ENCODE data around the gene PMVK. TPM values are rescaled to one million over a fixed set of nuclear protein-coding genes. Genes with fewer than 3 reads are reported as not detected.

The PMVK gene
- total RNA-seq, 1 experiment from 2014 or later: 27.1 TPM

DNA sequence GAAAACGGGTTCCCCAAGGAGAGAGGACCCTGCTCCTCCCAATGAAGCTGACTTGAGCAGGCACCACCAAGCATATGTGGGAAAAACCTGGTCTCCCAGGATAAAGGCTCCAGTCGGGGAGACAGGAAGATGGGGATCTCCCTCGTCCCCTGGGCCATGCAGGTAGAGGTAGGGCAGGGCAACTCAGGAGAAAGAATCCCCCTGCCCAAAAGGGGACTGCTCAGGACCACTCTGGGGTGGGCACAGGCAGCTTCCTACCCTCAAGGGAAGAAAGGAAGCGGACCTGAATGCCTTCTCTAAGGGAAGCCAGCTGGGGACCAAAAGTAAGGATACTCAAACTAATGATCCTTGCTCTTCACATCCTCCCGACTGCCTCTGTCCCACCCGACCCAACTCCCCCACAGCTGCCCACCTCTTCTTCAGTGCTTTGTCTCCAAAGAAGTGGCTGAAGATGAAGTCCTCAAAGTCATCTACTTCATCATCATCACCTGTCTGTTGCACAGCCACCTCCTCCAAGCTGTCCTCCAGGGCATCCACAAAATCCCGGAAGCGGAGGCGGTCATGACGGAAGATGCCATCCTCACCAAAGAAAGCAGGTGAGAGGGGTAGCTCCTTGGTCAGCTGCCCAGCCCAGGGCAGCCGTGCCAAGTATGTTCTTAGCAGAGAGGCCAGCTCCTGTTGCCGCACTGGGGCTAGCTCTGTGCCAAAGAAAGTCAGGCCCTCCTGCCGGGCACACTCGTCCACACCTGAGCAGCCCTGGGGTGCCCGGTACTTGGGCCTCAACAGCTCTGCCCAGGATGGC is 8.8 kb upstream of the PMVK start:
- no TSS peak for BruUV-seq (replicated peaks)
- no peak overlapping the region for H3K27ac ChIP-seq

GRCh38 chr1:154944401-154945159 is 8.1 kb upstream of the PMVK start:
- no peaks in the 10 kb centered on the region for H3K9me2 ChIP-seq (ENCODE audit: insufficient read depth)
- H3K27ac ChIP-seq: no peak overlapping the region
- no peak overlapping the region for H3K4me3 ChIP-seq
- BruUV-seq (replicated peaks): TSS peak; percentile 17
- intact Hi-C loops (cut with micrococcal nuclease; ENCODE audit: unreplicated experiment): no loop called here
- H3K79me2 ChIP-seq (ENCODE audit: low read depth): no peaks in the 10 kb centered on the region
- TF ChIP-seq CTCF (conservative IDR thresholded peaks at IDR 0.05) (no peak), EZH2 (IDR thresholded peaks at IDR 0.05; ENCODE audit: low read depth) (no peak)
- H3K4me1 ChIP-seq (replicated peaks; ENCODE audit: insufficient read depth): peaks cover 19% of the 10 kb centered on the region
- no peaks in the 10 kb centered on the region for H3K9me3 ChIP-seq (ENCODE audit: insufficient read depth, low read depth)
- H3F3A ChIP-seq (ENCODE audit: insufficient read depth, low read depth): no peaks in the 10 kb centered on the region
- POLR2A ChIA-PET (ENCODE audit: unreplicated experiment): no interaction called here
- CTCF ChIA-PET: interaction anchor here (0.6 to 1.5 kb wide), 6 partner anchors 10 to 275 kb away, joined by 3 to 10 read pairs (median 3); no protein-coding TSS in a partner anchor
- no peaks in the 10 kb centered on the region for H3K36me3 ChIP-seq (ENCODE audit: low read depth)
- DNase-seq: no peak
- no peaks in the 10 kb centered on the region for H4K20me1 ChIP-seq (ENCODE audit: insufficient read depth)
- H3K27me3 ChIP-seq (ENCODE audit: insufficient read depth, low read depth): no peaks in the 10 kb centered on the region
- H3K4me2 ChIP-seq: no peak overlapping the region
- no peak overlapping the region for H2AFZ ChIP-seq

More for the DNA sequence above, 8.8 kb upstream of the PMVK start:
- Histone ChIP-seq H3K9me3 (ENCODE audit: insufficient read depth, low read depth) (no peaks in the 10 kb centered on the region), H4K20me1 (ENCODE audit: insufficient read depth) (no peaks in the 10 kb centered on the region), H3K9me2 (ENCODE audit: insufficient read depth) (no peaks in the 10 kb centered on the region), H3K4me1 (replicated peaks; ENCODE audit: insufficient read depth) (peaks cover 12% of the 10 kb centered on the region; the same call in 1 of the 2 replicates), H3F3A (ENCODE audit: insufficient read depth, low read depth) (no peaks in the 10 kb centered on the region), H3K4me3 (no peak overlapping the region), H3K79me2 (ENCODE audit: low read depth) (no peaks in the 10 kb centered on the region), H2AFZ (no peak overlapping the region), H3K27me3 (ENCODE audit: insufficient read depth, low read depth) (no peaks in the 10 kb centered on the region), H3K36me3 (ENCODE audit: low read depth) (no peaks in the 10 kb centered on the region), H3K4me2 (no peak overlapping the region)
- DNase-seq: no peak
- TF ChIP-seq EZH2 (IDR thresholded peaks at IDR 0.05; ENCODE audit: low read depth) (no peak), CTCF (conservative IDR thresholded peaks at IDR 0.05) (no peak)
- POLR2A ChIA-PET (ENCODE audit: unreplicated experiment): no interaction called here
- intact Hi-C loops (cut with micrococcal nuclease; ENCODE audit: unreplicated experiment): no loop called here
- CTCF ChIA-PET: no interaction called here

GRCh38 chr1:154943649-154944400 is 7.3 kb upstream of the PMVK start:
- CTCF ChIA-PET: interaction anchor here (0.6 to 1.5 kb wide), 7 partner anchors 11 to 384 kb away, joined by 3 to 10 read pairs (median 3); no protein-coding TSS in a partner anchor

More at GRCh38 chr1:154943649-154944400, 7.3 kb upstream of the PMVK start:
- Histone ChIP-seq H3K27ac (no peak overlapping the region), H3K9me3 (ENCODE audit: insufficient read depth, low read depth) (no peaks in the 10 kb centered on the region), H3F3A (ENCODE audit: insufficient read depth, low read depth) (peaks cover 2% of the 10 kb centered on the region; the same call in 1 of the 2 replicates), H3K4me1 (replicated peaks; ENCODE audit: insufficient read depth) (peaks cover 26% of the 10 kb centered on the region), H3K4me3 (no peak overlapping the region), H3K27me3 (ENCODE audit: insufficient read depth, low read depth) (no peaks in the 10 kb centered on the region), H4K20me1 (ENCODE audit: insufficient read depth) (no peaks in the 10 kb centered on the region), H3K36me3 (ENCODE audit: low read depth) (no peaks in the 10 kb centered on the region), H3K4me2 (no peak overlapping the region), H2AFZ (no peak overlapping the region), H3K79me2 (ENCODE audit: low read depth) (no peaks in the 10 kb centered on the region), H3K9me2 (ENCODE audit: insufficient read depth) (no peaks in the 10 kb centered on the region)
- POLR2A ChIA-PET (ENCODE audit: unreplicated experiment): interaction anchor here (0.6 kb wide), 1 partner anchor 26 kb away, joined by 8 read pairs; no protein-coding TSS in a partner anchor
- intact Hi-C loops (cut with micrococcal nuclease; ENCODE audit: unreplicated experiment): no loop called here
- DNase-seq: peak in 1 of 2 experiments; percentile 35
- no TSS peak for BruUV-seq (replicated peaks)
- TF ChIP-seq CTCF (conservative IDR thresholded peaks at IDR 0.05) (peak; percentile 84), EZH2 (IDR thresholded peaks at IDR 0.05; ENCODE audit: low read depth) (no peak)

Data from PC-9 (cell line).